H1 (cell line): ENCODE results near the gene PRIMPOL. TPM values are rescaled to one million over a fixed set of nuclear protein-coding genes. Genes with fewer than 3 reads are reported as not detected.

Experiments
- CTCF ChIA-PET: fragments of 300-600 bp; sonication (Branson Sonifier 250); formaldehyde crosslinking; loops from one replicate; lab custom pipeline; 2021; ENCODE audit not compliant: partially characterized antibody; lab: Charles Lee
- POLR2A ChIA-PET: fragments of 300-600 bp; sonication (Branson Sonifier 250); formaldehyde crosslinking; loops from one replicate; lab custom pipeline; 2021; ENCODE audit warnings: inconsistent platforms; ENCODE audit not compliant: partially characterized antibody; lab: Charles Lee
- DNase-seq, 2 experiments: peaks; one replicate each; pipeline versions ENCODE4 v3.0.0 to v3.0.0-alpha.2; 2010 to 2022; ENCODE audit warnings: low spot score in 2 of 2, low read depth in 1 of 2, mixed read lengths in 1 of 2
- FAIRE-seq: peaks from 2 replicates; lab custom pipeline; 2011; peaks lifted over from hg19 to GRCh38; lab: Jason Lieb, UNC
- H2AFZ ChIP-seq: 2 replicates; pipeline ENCODE4 v1.8.1; 2012; ENCODE audit warnings: low read length, inconsistent platforms
- H2AK5ac ChIP-seq: 2 replicates; pipeline ENCODE4 v1.6.1; 2013; ENCODE audit warnings: low read depth, low read length
- H2BK120ac ChIP-seq: replicated peaks from 2 replicates; pipeline ENCODE3; 2013; ENCODE audit warnings: low read depth, low read length, inconsistent platforms
- H2BK12ac ChIP-seq: 2 replicates; pipeline ENCODE4 v1.6.1; 2013; ENCODE audit warnings: low read depth, low read length
- H2BK15ac ChIP-seq: 2 replicates; pipeline ENCODE4 v1.6.1; 2013; ENCODE audit warnings: low read length
- H2BK20ac ChIP-seq: 2 replicates; pipeline ENCODE4 v1.6.1; 2013; ENCODE audit warnings: low read length
- H2BK5ac ChIP-seq: 2 replicates; pipeline ENCODE4 v1.6.1; 2013; ENCODE audit warnings: low read depth, low read length
- H3K14ac ChIP-seq: 2 replicates; pipeline ENCODE4 v1.6.1; 2013; ENCODE audit warnings: inconsistent platforms; ENCODE audit not compliant: insufficient read length
- H3K18ac ChIP-seq: 2 replicates; pipeline ENCODE4 v1.6.1; 2013; ENCODE audit warnings: low read length; ENCODE audit errors: extremely low read depth
- H3K23ac ChIP-seq: 2 replicates; pipeline ENCODE4 v1.6.1; 2013; ENCODE audit warnings: inconsistent platforms; ENCODE audit not compliant: insufficient read length
- H3K23me2 ChIP-seq: 2 replicates; pipeline ENCODE4 v1.6.1; 2013; ENCODE audit warnings: low read depth, low read length
- H3K27ac ChIP-seq: 2 replicates; pipeline ENCODE4 v1.6.1; 2011; ENCODE audit warnings: low read depth, low read length, inconsistent platforms
- H3K27me3 ChIP-seq, 4 experiments: replicated peaks in 1 of 4; 1 replicate in 1 of 4; 2 replicates in 3 of 4; pipeline versions ENCODE4 v1.6.1 to v1.8.1; 2011 to 2013; ENCODE audit warnings: low read length in 3 of 4, mild to moderate bottlenecking in 3 of 4, inconsistent platforms in 2 of 4, mixed read lengths in 2 of 4, moderate library complexity in 1 of 4; ENCODE audit not compliant: control insufficient read depth in 3 of 4, insufficient read depth in 3 of 4; ENCODE audit errors: extremely low read depth in 1 of 4
- H3K36me3 ChIP-seq, 4 experiments: 2 replicates each; pipeline versions ENCODE4 v1.6.1 to v1.8.1; 2011 to 2013; ENCODE audit warnings: mild to moderate bottlenecking in 4 of 4, low read length in 3 of 4, moderate library complexity in 2 of 4, control low read depth in 1 of 4, inconsistent platforms in 1 of 4; ENCODE audit not compliant: insufficient read depth in 4 of 4, control insufficient read depth in 2 of 4
- H3K4ac ChIP-seq: replicated peaks from 2 replicates; pipeline ENCODE3; 2013; ENCODE audit warnings: low read length, low read depth, mixed read lengths, inconsistent platforms; ENCODE audit not compliant: insufficient read length
- H3K4me1 ChIP-seq, 4 experiments: replicated peaks in 1 of 4; 1 replicate in 1 of 4; 2 replicates in 3 of 4; pipeline versions ENCODE4 v1.6.1 to v1.8.1; 2011 to 2013; ENCODE audit warnings: low read length in 3 of 4, inconsistent platforms in 2 of 4, mixed read lengths in 1 of 4; ENCODE audit not compliant: insufficient read depth in 4 of 4, control insufficient read depth in 3 of 4
- H3K4me2 ChIP-seq, 2 experiments: 2 replicates each; pipeline versions ENCODE4 v1.6.1 to v1.8.1; 2011 to 2013; ENCODE audit warnings: low read depth in 2 of 2, low read length in 2 of 2, control low read depth in 1 of 2, inconsistent platforms in 1 of 2, mild to moderate bottlenecking in 1 of 2; ENCODE audit not compliant: insufficient read depth in 1 of 2
- H3K4me3 ChIP-seq, 4 experiments: fragments of 200-600, 300-600 bp in 1 of 4; sonication (generic), shearing (Covaris generic), sonication (Bioruptor Twin) in 1 of 4; 2 replicates each; pipeline versions ENCODE4 v1.5.1 to v1.8.1; 2011 to 2016; ENCODE audit warnings: low read length in 4 of 4, low read depth in 3 of 4, control low read depth in 2 of 4, inconsistent platforms in 2 of 4, mild to moderate bottlenecking in 2 of 4, mixed read lengths in 1 of 4, moderate library complexity in 1 of 4; ENCODE audit not compliant: insufficient read depth in 2 of 4; ENCODE audit errors: extremely low read depth in 1 of 4
- H3K56ac ChIP-seq: replicated peaks from 2 replicates; pipeline ENCODE3; 2013; ENCODE audit warnings: low read depth, mild to moderate bottlenecking, mixed read lengths, low read length, inconsistent platforms; ENCODE audit not compliant: insufficient read length
- H3K79me1 ChIP-seq: 2 replicates; pipeline ENCODE4 v1.6.1; 2013; ENCODE audit warnings: low read depth, low read length, control low read depth
- H3K79me2 ChIP-seq, 2 experiments: 2 replicates each; pipeline versions ENCODE4 v1.6.1 to v1.8.1; 2012 to 2013; ENCODE audit warnings: low read length in 2 of 2, mild to moderate bottlenecking in 2 of 2, inconsistent platforms in 1 of 2; ENCODE audit not compliant: insufficient read depth in 2 of 2, control insufficient read depth in 1 of 2
- H3K9ac ChIP-seq, 4 experiments: replicated peaks in 1 of 4; 1 replicate in 1 of 4; 2 replicates in 3 of 4; pipeline versions ENCODE4 v1.6.1 to v1.8.1; 2011 to 2013; ENCODE audit warnings: low read depth in 3 of 4, low read length in 3 of 4, control low read depth in 2 of 4, mild to moderate bottlenecking in 2 of 4, moderate library complexity in 2 of 4, inconsistent platforms in 1 of 4; ENCODE audit errors: extremely low read depth in 1 of 4
- H3K9me3 ChIP-seq, 2 experiments: 2 replicates each; pipeline versions ENCODE4 v1.6.1 to v1.8.1; 2012 to 2013; ENCODE audit warnings: mild to moderate bottlenecking in 2 of 2, moderate library complexity in 2 of 2, control low read depth in 1 of 2, inconsistent platforms in 1 of 2, low read depth in 1 of 2, low read length in 1 of 2, mixed read lengths in 1 of 2; ENCODE audit not compliant: insufficient read depth in 2 of 2
- H4K20me1 ChIP-seq, 2 experiments: replicated peaks in 1 of 2; 2 replicates each; pipeline versions ENCODE3 to v1.8.1; 2011 to 2013; ENCODE audit warnings: inconsistent platforms in 2 of 2, low read length in 2 of 2, mild to moderate bottlenecking in 1 of 2; ENCODE audit not compliant: insufficient read depth in 2 of 2, control insufficient read depth in 1 of 2
- H4K5ac ChIP-seq: 2 replicates; pipeline ENCODE4 v1.6.1; 2013; ENCODE audit warnings: low read length, low read depth, mixed read lengths, inconsistent platforms; ENCODE audit not compliant: insufficient read length
- H4K8ac ChIP-seq: 2 replicates; pipeline ENCODE4 v1.8.0; 2013; ENCODE audit warnings: mild to moderate bottlenecking, moderate library complexity, low read length, inconsistent platforms; ENCODE audit not compliant: insufficient read depth; ENCODE audit errors: extremely low read depth
- H4K91ac ChIP-seq: replicated peaks from 2 replicates; pipeline ENCODE3; 2013; ENCODE audit warnings: low read length, mixed read lengths, inconsistent platforms; ENCODE audit not compliant: insufficient read length
- CTCF ChIP-seq, 3 experiments: IDR thresholded peaks; 1 replicate in 2 of 3; 2 replicates in 1 of 3; pipeline versions ENCODE4 v1.5.1 to v1.6.1; 2011; ENCODE audit warnings: low read length in 3 of 3, mild to moderate bottlenecking in 3 of 3, inconsistent platforms in 2 of 3, low read depth in 1 of 3, moderate library complexity in 1 of 3; ENCODE audit not compliant: insufficient read depth in 1 of 3; ENCODE audit errors: control extremely low read depth in 1 of 3
- NRF1 ChIP-seq: IDR thresholded peaks from 2 replicates; pipeline ENCODE4 v1.6.1; 2011; ENCODE audit warnings: mild to moderate bottlenecking, low read depth, low read length, improper control_type of control experiment
- POLR2A ChIP-seq, 2 experiments: IDR thresholded peaks; 1 replicate in 1 of 2; 2 replicates in 1 of 2; pipeline ENCODE4 v1.6.1; 2011; ENCODE audit warnings: low read depth in 2 of 2, low read length in 2 of 2, mild to moderate bottlenecking in 2 of 2; ENCODE audit errors: control extremely low read depth in 1 of 2
- POLR2AphosphoS5 ChIP-seq: IDR thresholded peaks from 2 replicates; pipeline ENCODE4 v1.6.1; 2011; ENCODE audit warnings: low read depth, low read length
- SP4 ChIP-seq: IDR thresholded peaks from 2 replicates; pipeline ENCODE4 v1.6.1; 2012; ENCODE audit warnings: low read length, inconsistent platforms
- WGBS, 2 experiments: shearing (Covaris generic) in 1 of 2; methylation state at CpG; one replicate each; pipeline versions ENCODE4 v1.1.6 to v1.1.7; 2013 to 2015; ENCODE audit warnings: low lambda C conversion rate in 2 of 2, mixed read lengths in 2 of 2, inconsistent platforms in 1 of 2, low coverage in 1 of 2, missing lambda C conversion rate in 1 of 2; ENCODE audit not compliant: insufficient replicate concordance in 2 of 2, insufficient coverage in 1 of 2, insufficient read length in 1 of 2; ENCODE audit errors: extremely low coverage in 1 of 2, missing lambda C conversion rate in 1 of 2; 5-methylcytosine and 5-hydroxymethylcytosine counted together
- polyA plus RNA-seq, 7 experiments: library from polyadenylated mRNA; depleted of rRNA in 3 of 7; stranded (reverse) in 5 of 7; unstranded in 2 of 7; fragments of >200 nt in 5 of 7; fragments of 200-250 nt in 2 of 7; gene quantifications; 1 replicate in 5 of 7; 2 replicates in 1 of 7; 4 replicates in 1 of 7; pipeline versions ENCODE4 v1.2.1 to v1.2.3, GENCODE V29; 2011 to 2013; ENCODE audit warnings: missing spikeins in 2 of 7, mixed read lengths in 2 of 7
- total RNA-seq: library from RNA; stranded (reverse); fragmentation: NEBNext Ultra II Directional; extraction: Animal tissue kit (Norgen Biotek cat#: 25700); gene quantifications from 2 replicates; pipeline ENCODE4 v1.2.1, GENCODE V29; 2021

The PRIMPOL gene
- total and polyA plus RNA-seq, 2 of the 8 experiments (the other 6 are each of a cell fraction or from before 2014, with no cell fraction given) = 4.4 to 6.7 TPM

DNA sequence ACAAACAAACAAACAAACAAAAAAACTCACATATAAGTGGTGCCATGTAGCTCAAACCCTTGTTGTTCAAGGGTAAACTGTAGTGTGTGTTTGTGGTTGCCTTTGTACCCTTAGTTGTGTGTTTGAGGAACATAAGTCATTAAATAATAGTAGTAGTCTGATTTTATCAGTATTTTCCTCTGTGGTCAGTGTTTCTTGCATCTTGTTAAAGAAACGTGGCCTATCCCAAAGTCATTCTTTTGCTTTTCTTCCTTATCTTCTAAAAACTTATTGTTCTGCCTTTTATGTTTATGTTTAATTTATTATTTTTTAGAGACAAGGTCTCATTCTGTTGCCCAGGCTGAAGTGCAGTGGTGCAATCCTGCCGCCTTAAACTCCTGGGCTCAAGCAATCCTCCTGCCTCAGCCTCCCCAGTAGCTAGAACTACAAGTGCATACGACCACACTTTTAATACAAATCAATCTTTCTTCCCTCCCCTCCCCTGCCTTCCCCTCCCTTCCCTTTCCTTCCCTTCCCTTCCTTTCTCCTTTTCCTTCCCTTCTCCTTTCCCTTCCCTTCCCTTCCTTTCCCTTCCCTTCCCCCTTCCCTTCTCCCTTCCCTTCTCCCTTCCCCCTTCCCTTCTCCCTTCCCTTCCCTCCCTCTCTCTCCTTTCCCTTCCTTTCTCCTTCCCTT lies 26.4 kb downstream of the PRIMPOL start:
- H3K4me2 ChIP-seq = no peak overlapping the region
- H2AFZ ChIP-seq = no peak overlapping the region
- peaks cover 0 to 3% (median 0%) of the 10 kb centered on the region in 4 experiments; a peak in 1 of 8 replicates for H3K36me3 ChIP-seq
- no peak for DNase-seq
- no peaks in the 10 kb centered on the region for H3K27me3 ChIP-seq
- H2BK15ac ChIP-seq = no peak overlapping the region
- H4K20me1 ChIP-seq = no peaks in the 10 kb centered on the region
- no peak overlapping the region for H3K4ac ChIP-seq
- no peak overlapping the region for H3K14ac ChIP-seq
- 78% methylated on average over 2 of the region's 3 CpGs; no CpG with 5 or more reads in 1 of the 2 experiments for WGBS, 2 experiments
- H3K4me1 ChIP-seq = no peaks in the 10 kb centered on the region
- FAIRE-seq = no peak
- no peak overlapping the region for H3K23ac ChIP-seq
- H3K79me2 ChIP-seq = no peaks in the 10 kb centered on the region
- H2BK5ac ChIP-seq = no peak overlapping the region
- H3K9ac ChIP-seq = no peak overlapping the region
- ChIA-PET CTCF (no interaction called here), POLR2A (no interaction called here)
- no peak overlapping the region for H3K18ac ChIP-seq
- no peak overlapping the region for H3K27ac ChIP-seq
- H3K79me1 ChIP-seq = no peaks in the 10 kb centered on the region
- no peak overlapping the region for H3K56ac ChIP-seq
- no peak overlapping the region for H4K91ac ChIP-seq
- H2BK12ac ChIP-seq = no peak overlapping the region
- no peak overlapping the region for H2AK5ac ChIP-seq
- TF ChIP-seq CTCF (IDR thresholded peaks at IDR 0.05; ENCODE audit: control extremely low read depth in 1 of 3, insufficient read depth in 1 of 3, low read depth in 1 of 3, low read length in 3 of 3) (no peak), NRF1 (no peak), POLR2AphosphoS5 (no peak), SP4 (no peak), POLR2A (IDR thresholded peaks at IDR 0.05; ENCODE audit: control extremely low read depth in 1 of 2, low read depth in 2 of 2, low read length in 2 of 2) (no peak)
- TF ChIP-seq, all 59 proteins: peak for 0
- Histone ChIP-seq H3K4me3 (no peak overlapping the region), H2BK20ac (no peak overlapping the region), H4K5ac (no peak overlapping the region), H2BK120ac (no peak overlapping the region), H4K8ac (no peak overlapping the region), H3K23me2 (no peaks in the 10 kb centered on the region; the same call in 1 of the 2 replicates), H3K9me3 (peaks cover 0 to 7% of the 10 kb centered on the region in 2 experiments; a peak in 2 of 4 replicates)
